Right lobe of liver (tissue), 6 donors: ENCODE data around the gene SLC50A1. TPM values are rescaled to one million over a fixed set of nuclear protein-coding genes. Genes with fewer than 3 reads are reported as not detected.

Experiments
- ATAC-seq, 4 donors: fragments of 200-7000 bp; cut with Tn5 transposase; one replicate each; pipeline ENCODE4 v1.9.1; 2020; ENCODE audit warnings: mild to moderate bottlenecking in 4 of 4, moderate library complexity in 4 of 4
- DNase-seq, 3 donors: peaks; one replicate each; pipeline ENCODE4 v3.0.0-alpha.2; 2020
- H3K27ac ChIP-seq, 3 donors: fragments of 200-600 bp; one replicate each; pipeline ENCODE4 v1.8.0; 2022
- H3K27me3 ChIP-seq, 2 donors: fragments of 200-600 bp; one replicate each; pipeline ENCODE4 v1.8.0; 2022
- H3K36me3 ChIP-seq, 4 donors: fragments of 200-600 bp; sonication (generic) in 1 of 4; one replicate each; pipeline versions ENCODE4 v1.5.1 to v1.8.0; 2017 to 2022; ENCODE audit warnings: control low read depth in 1 of 4
- H3K4me1 ChIP-seq, 4 donors: fragments of 200-600 bp; sonication (generic) in 1 of 4; one replicate each; pipeline versions ENCODE4 v1.5.1 to v1.8.0; 2017 to 2022; ENCODE audit warnings: control low read depth in 1 of 4
- H3K4me3 ChIP-seq, 3 donors: fragments of 200-600 bp; one replicate each; pipeline ENCODE4 v1.8.0; 2022
- H3K9me3 ChIP-seq, 4 donors: fragments of 200-600 bp; sonication (generic) in 1 of 4; one replicate each; pipeline versions ENCODE4 v1.5.1 to v1.8.0; 2017 to 2022; ENCODE audit warnings: control low read depth in 1 of 4
- CTCF ChIP-seq, 4 donors: fragments of 200-600 bp in 3 of 4; fragments of 450-650 bp in 1 of 4; IDR thresholded peaks; one replicate each; pipeline versions ENCODE4 v1.5.1 to v1.8.0; 2016 to 2022; ENCODE audit warnings: antibody characterized with exemption in 4 of 4, mild to moderate bottlenecking in 2 of 4
- POLR2A ChIP-seq: fragments of 450-650 bp; IDR thresholded peaks from one replicate; pipeline ENCODE4 v1.6.1; 2017; ENCODE audit warnings: antibody characterized with exemption, mild to moderate bottlenecking
- WGBS: methylation state at CpG from one replicate; pipeline ENCODE4 v1.1.6; 2018; ENCODE audit warnings: low coverage, low lambda C conversion rate; ENCODE audit not compliant: insufficient coverage; ENCODE audit errors: missing lambda C conversion rate; 5-methylcytosine and 5-hydroxymethylcytosine counted together
- intact Hi-C, 2 donors: fragments of 100-400 bp; cut with DNase I; formaldehyde crosslinking; loops; one replicate each; pipeline versions ENCODE4 v1.11.2 to v1.14.1; 2022
- total RNA-seq, 6 experiments: library from RNA; depleted of rRNA in 2 of 6; stranded (reverse); fragments of >200 nt in 2 of 6; fragmentation: NEBNext Ultra II Directional in 3 of 6; extraction: Animal tissue kit (Norgen Biotek cat#: 25700) in 3 of 6; gene quantifications; one replicate each; pipeline versions ENCODE4 v1.1.0 to v1.2.4, GENCODE V29; 2016 to 2023
- donor health status: DM: no; HTN: yes; CAD: no.
- donor health status: DM: no; HTN: no; CAD: no.
- donor health status: DM: no; HTN: no; CAD: no.
- donor health status: DM: no; HTN: yes; CAD: no.
- donor health status: DM: no; HTN: yes; CAD: no.

Gene SLC50A1
- total RNA-seq, 6 experiments from 2014 or later: 16.2 to 28.1 (median 24.4) TPM

DNA sequence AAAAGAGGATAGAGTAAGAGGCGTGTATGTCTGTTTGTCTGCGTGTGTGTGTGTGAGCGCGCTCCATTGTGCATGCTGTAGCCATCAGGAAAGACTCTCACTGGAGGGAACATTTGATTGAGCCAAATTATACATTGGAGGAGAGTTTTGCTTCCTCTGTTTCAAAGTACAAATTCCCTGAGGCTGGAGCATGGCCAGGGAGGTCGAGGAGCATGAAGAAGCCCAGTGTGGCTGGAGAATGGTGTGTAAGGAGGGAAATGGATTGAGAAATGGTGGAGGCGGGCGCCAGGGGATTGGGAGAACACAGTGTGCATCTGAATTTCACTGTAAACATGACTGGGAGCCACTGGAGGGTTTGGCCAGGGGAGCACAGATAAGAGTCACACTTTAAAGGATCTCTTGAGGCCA lies 30.0 kb upstream of the SLC50A1 start:
- peak; percentile 47 to 75 (median 66) for ATAC-seq
- no peak overlapping the region for H3K4me3 ChIP-seq
- TF ChIP-seq CTCF (IDR thresholded peaks at IDR 0.05) (no peak), POLR2A (peak; percentile 60)
- WGBS: 24% methylated on average over 7 of the region's 7 CpGs
- DNase-seq: peak; percentile 82 to 95 (median 90)
- H3K27ac ChIP-seq: peak overlapping the region; percentile 97 to 100 (median 99)
- H3K4me1 ChIP-seq: peaks cover 0 to 61% (median 29%) of the 10 kb centered on the region in 4 donors
- no peaks in the 10 kb centered on the region for H3K36me3 ChIP-seq
- H3K27me3 ChIP-seq: no peaks in the 10 kb centered on the region
- intact Hi-C loops: loop anchor here in 1 of 2 donors (2.0 kb wide), 1 partner anchor 21 kb away; the partner anchor contains the start of gene EFNA1
- H3K9me3 ChIP-seq: no peaks in the 10 kb centered on the region

GRCh38 chr1:155106862-155107261 lies 28.8 kb upstream of the SLC50A1 start:
- ATAC-seq (peak; percentile 36 to 55 (median 41)), DNase-seq (peak; percentile 60 to 72 (median 69))

GRCh38 chr1:155107309-155108264 lies 28.1 kb upstream of the SLC50A1 start:
- H3K4me3 ChIP-seq: peak overlapping the region in 2 of 3 donors; percentile 37 to 40
- H3K36me3 ChIP-seq: no peaks in the 10 kb centered on the region
- TF ChIP-seq POLR2A (peak; percentile 24), CTCF (IDR thresholded peaks at IDR 0.05) (no peak)
- DNase-seq: peak; percentile 73 to 93 (median 82)
- H3K4me1 ChIP-seq: peaks cover 0 to 53% (median 24%) of the 10 kb centered on the region in 4 donors
- WGBS: 14% methylated on average over 9 of the region's 12 CpGs
- peak; percentile 65 to 76 (median 69) for ATAC-seq
- intact Hi-C loops: no loop called here
- no peaks in the 10 kb centered on the region for H3K9me3 ChIP-seq
- no peaks in the 10 kb centered on the region for H3K27me3 ChIP-seq
- peak overlapping the region; percentile 97 to 100 (median 99) for H3K27ac ChIP-seq

More at GRCh38 chr1:155106862-155107261, 28.8 kb upstream of the SLC50A1 start:
- peaks cover 0 to 60% (median 27%) of the 10 kb centered on the region in 4 donors for H3K4me1 ChIP-seq
- no peak overlapping the region for H3K4me3 ChIP-seq
- TF ChIP-seq CTCF (IDR thresholded peaks at IDR 0.05) (no peak), POLR2A (no peak)
- 40% methylated on average over 6 of the region's 6 CpGs for WGBS
- H3K27me3 ChIP-seq: no peaks in the 10 kb centered on the region
- H3K9me3 ChIP-seq: no peaks in the 10 kb centered on the region
- H3K27ac ChIP-seq: peak overlapping the region; percentile 97 to 100 (median 99)
- no peaks in the 10 kb centered on the region for H3K36me3 ChIP-seq
- intact Hi-C loops: no loop called here

GRCh38 chr1:155108296-155108695 lies 27.4 kb upstream of the SLC50A1 start:
- Histone ChIP-seq H3K27me3 (no peaks in the 10 kb centered on the region), H3K4me3 (peak overlapping the region in 2 of 3 donors; percentile 37 to 40), H3K9me3 (no peaks in the 10 kb centered on the region), H3K36me3 (no peaks in the 10 kb centered on the region), H3K27ac (peak overlapping the region; percentile 97 to 100 (median 99)), H3K4me1 (peaks cover 0 to 46% (median 21%) of the 10 kb centered on the region in 4 donors)
- TF ChIP-seq CTCF (IDR thresholded peaks at IDR 0.05): no peak
- no peak for TF ChIP-seq POLR2A
- intact Hi-C loops: no loop called here
- WGBS: 55% methylated on average over 5 of the region's 5 CpGs
- ATAC-seq (no peak), DNase-seq (no peak)
